Gastrocnemius medialis (tissue), 4 donors: ENCODE results near the gene IFI30. TPM values are rescaled to one million over a fixed set of nuclear protein-coding genes. Genes with fewer than 3 reads are reported as not detected.

Experiments
- ATAC-seq, 2 donors: fragments of 150-250 bp; one replicate each; pipeline ENCODE4 v1.9.1; 2016
- DNase-seq, 2 donors: peaks; one replicate each; pipeline ENCODE4 v3.0.0-alpha.2; 2019
- H3K27ac ChIP-seq, 4 donors: fragments of 200-600 bp; sonication (generic); 1 replicate in 1 of 4; 2 replicates in 3 of 4; pipeline ENCODE4 v1.5.1; 2016 to 2018; ENCODE audit warnings: mild to moderate bottlenecking in 2 of 4, moderate library complexity in 1 of 4
- H3K27me3 ChIP-seq, 3 donors: fragments of 200-600 bp; sonication (generic) in 2 of 3; 1 replicate in 1 of 3; 2 replicates in 2 of 3; pipeline versions ENCODE4 v1.5.1 to v1.6.0; 2016 to 2019; ENCODE audit warnings: mild to moderate bottlenecking in 1 of 3, moderate library complexity in 1 of 3
- H3K36me3 ChIP-seq, 2 donors: fragments of 200-600 bp; sonication (generic) in 1 of 2; one replicate each; pipeline ENCODE4 v1.5.1; 2017 to 2018
- H3K4me1 ChIP-seq, 2 donors: fragments of 200-600 bp; sonication (generic) in 1 of 2; one replicate each; pipeline ENCODE4 v1.5.1; 2016 to 2017; ENCODE audit warnings: mild to moderate bottlenecking in 2 of 2
- H3K4me3 ChIP-seq, 4 donors: fragments of 200-600 bp; sonication (generic) in 3 of 4; 1 replicate in 1 of 4; 2 replicates in 3 of 4; pipeline ENCODE4 v1.5.1; 2016 to 2019; ENCODE audit warnings: mild to moderate bottlenecking in 2 of 4
- H3K9me3 ChIP-seq, 3 donors: fragments of 200-600 bp; sonication (generic) in 2 of 3; 1 replicate in 1 of 3; 2 replicates in 2 of 3; pipeline ENCODE4 v1.5.1; 2016 to 2019
- POLR2A ChIP-seq, 2 donors: fragments of 450-650 bp; IDR thresholded peaks; one replicate each; pipeline ENCODE4 v1.6.1; 2017; ENCODE audit warnings: antibody characterized with exemption in 2 of 2, mild to moderate bottlenecking in 2 of 2, moderate library complexity in 2 of 2
- in situ Hi-C, 4 donors: fragments of 200-750 bp; cut with MboI; loops; one replicate each; pipeline versions ENCODE4 v1.15.0 to v1.8.0; 2017; ENCODE audit warnings: low sequenced_read_pairs in 4 of 4
- intact Hi-C: fragments of 100-400 bp; cut with DNase I; formaldehyde crosslinking; loops from one replicate; pipeline ENCODE4 v1.15.1; 2023; ENCODE audit warnings: low total_unique reads
- total RNA-seq, 4 donors: library from RNA; depleted of rRNA; stranded (reverse); fragments of >200 nt; gene quantifications; one replicate each; pipeline versions ENCODE4 v1.1.0 to v1.2.3, GENCODE V29; 2016
- TF ChIP-seq, protein P1 (sequence below), 5 experiments: fragments of 450-650 bp in 3 of 5; fragments of 200-600 bp in 2 of 5; sonication (generic) in 2 of 5; IDR thresholded peaks in 4 of 5; conservative IDR thresholded peaks in 1 of 5; 1 replicate in 4 of 5; 2 replicates in 1 of 5; pipeline ENCODE4 v1.5.1; 2016 to 2019; ENCODE audit warnings: antibody characterized with exemption in 5 of 5, mild to moderate bottlenecking in 3 of 5, moderate library complexity in 3 of 5

Gene IFI30
- total RNA-seq, 4 donors from 2014 or later: 3.5 to 20.4 (median 14.0) TPM

DNA sequence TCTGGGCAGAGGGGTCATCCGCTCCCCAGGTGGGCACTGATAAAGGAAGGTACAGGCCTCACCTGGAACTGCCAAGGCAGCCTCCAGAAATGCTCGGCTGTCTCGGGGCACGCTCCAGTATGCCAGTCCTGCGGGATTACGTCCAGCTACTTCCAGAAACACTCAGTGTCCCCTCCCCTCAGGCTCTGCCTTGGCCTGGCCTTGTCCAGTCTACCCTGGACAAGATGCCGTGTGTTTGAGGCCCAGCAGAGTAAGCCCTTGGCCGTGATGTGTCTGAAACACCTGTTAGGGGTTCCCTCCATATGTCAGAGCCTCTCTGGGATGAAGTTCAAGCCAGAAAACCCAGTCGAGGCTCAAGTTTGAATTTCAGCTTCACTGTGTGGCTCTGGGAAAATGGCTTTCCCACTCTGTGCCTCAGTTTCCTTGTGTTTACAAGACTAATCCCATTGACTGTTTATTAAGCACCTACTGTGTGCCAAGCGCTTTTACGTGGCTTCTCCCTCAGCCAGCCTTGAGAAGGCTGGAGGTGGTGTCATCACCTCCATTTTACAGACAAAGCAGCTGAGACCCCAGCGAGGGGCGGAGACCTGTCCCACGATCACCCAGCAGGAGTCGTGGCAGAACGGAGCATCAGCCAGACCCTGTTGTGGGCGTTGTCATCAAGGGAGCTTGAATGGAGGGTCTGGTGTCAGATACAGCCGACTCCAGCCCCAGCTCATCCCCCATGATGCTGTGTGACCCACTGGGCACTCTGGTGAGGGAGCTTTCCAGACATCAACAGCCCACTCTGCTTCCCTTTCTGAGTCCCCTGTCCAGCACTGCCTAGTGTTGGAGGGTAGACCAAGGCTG is 22.6 kb upstream of the IFI30 start:
- in situ Hi-C loops: no loop called here
- Histone ChIP-seq H3K4me3 (no peak overlapping the region), H3K27ac (peak overlapping the region in 1 of 4 donors; percentile 100), H3K27me3 (no peaks in the 10 kb centered on the region), H3K4me1 (peaks cover 19 to 28% of the 10 kb centered on the region in 2 donors), H3K9me3 (no peaks in the 10 kb centered on the region), H3K36me3 (no peaks in the 10 kb centered on the region)
- TF ChIP-seq, protein P1, sequence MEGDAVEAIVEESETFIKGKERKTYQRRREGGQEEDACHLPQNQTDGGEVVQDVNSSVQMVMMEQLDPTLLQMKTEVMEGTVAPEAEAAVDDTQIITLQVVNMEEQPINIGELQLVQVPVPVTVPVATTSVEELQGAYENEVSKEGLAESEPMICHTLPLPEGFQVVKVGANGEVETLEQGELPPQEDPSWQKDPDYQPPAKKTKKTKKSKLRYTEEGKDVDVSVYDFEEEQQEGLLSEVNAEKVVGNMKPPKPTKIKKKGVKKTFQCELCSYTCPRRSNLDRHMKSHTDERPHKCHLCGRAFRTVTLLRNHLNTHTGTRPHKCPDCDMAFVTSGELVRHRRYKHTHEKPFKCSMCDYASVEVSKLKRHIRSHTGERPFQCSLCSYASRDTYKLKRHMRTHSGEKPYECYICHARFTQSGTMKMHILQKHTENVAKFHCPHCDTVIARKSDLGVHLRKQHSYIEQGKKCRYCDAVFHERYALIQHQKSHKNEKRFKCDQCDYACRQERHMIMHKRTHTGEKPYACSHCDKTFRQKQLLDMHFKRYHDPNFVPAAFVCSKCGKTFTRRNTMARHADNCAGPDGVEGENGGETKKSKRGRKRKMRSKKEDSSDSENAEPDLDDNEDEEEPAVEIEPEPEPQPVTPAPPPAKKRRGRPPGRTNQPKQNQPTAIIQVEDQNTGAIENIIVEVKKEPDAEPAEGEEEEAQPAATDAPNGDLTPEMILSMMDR (IDR thresholded peaks at IDR 0.05 in 4 of 5, conservative IDR thresholded peaks at IDR 0.05 in 1 of 5): no peak
- no peak for TF ChIP-seq POLR2A (IDR thresholded peaks at IDR 0.05)
- DNase-seq (no peak), ATAC-seq (no peak)
- intact Hi-C loops: loop anchor here (5.0 to 10.0 kb wide), 3 partner anchors 34 to 146 kb away; partner anchors contain the start of gene ARRDC2

DNA sequence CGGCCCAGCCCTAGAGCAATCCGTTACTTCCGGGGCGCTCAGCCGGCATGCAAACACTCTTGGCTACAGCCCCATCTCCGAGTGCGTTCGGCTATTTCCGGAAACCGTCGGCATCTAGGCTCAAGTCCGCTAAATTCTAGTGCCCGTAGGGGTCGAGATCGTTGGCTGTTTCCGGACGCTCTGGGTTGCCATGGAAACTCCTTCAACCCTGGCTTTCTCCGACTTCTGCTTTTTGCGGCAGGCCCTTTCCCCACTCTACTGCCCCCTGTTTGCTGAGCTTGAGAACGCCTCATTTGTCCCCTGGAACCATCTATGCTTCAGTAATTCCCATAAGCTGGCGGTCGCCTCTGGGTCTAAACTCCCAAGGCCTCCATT is 21.2 kb upstream of the IFI30 start:
- in situ Hi-C loops: no loop called here
- Histone ChIP-seq H3K36me3 (no peaks in the 10 kb centered on the region), H3K27ac (peak overlapping the region; percentile 97 to 100 (median 98)), H3K9me3 (no peaks in the 10 kb centered on the region), H3K4me1 (peaks cover 33 to 42% of the 10 kb centered on the region in 2 donors), H3K4me3 (peak overlapping the region; percentile 68 to 86 (median 81)), H3K27me3 (no peaks in the 10 kb centered on the region)
- DNase-seq (peak; percentile 88 to 93), ATAC-seq (peak; percentile 63 to 73)
- intact Hi-C loops: loop anchor here (5.0 to 10.0 kb wide), 3 partner anchors 35 to 148 kb away; partner anchors contain the start of gene ARRDC2
- no peak for TF ChIP-seq POLR2A (IDR thresholded peaks at IDR 0.05)
- TF ChIP-seq, protein P1 (IDR thresholded peaks at IDR 0.05 in 4 of 5, conservative IDR thresholded peaks at IDR 0.05 in 1 of 5): peak; percentile 42 to 70 (median 56)

GRCh38 chr19:18152817-18153555 is 20.6 kb upstream of the IFI30 start, which contains the start of gene PIK3R2:
Gene PIK3R2, plus strand, starts transcription at chr19:18153163. Its CDS starts 2,717 bp downstream, at chr19:18155880.
- H3K36me3 ChIP-seq: no peaks in the 10 kb centered on the region
- no peaks in the 10 kb centered on the region for H3K9me3 ChIP-seq
- intact Hi-C loops: loop anchor here (1.0 to 10.0 kb wide), 5 partner anchors 36 to 148 kb away; partner anchors contain the start of gene ARRDC2
- peak; percentile 84 to 88 for ATAC-seq
- peak; percentile 99 to 100 for DNase-seq
- H3K4me3 ChIP-seq: peak within 1 kb of the TSS; percentile 78 to 97 (median 81)
- peaks cover 34 to 48% of the 10 kb centered on the region in 2 donors for H3K4me1 ChIP-seq
- TF ChIP-seq, protein P1 (IDR thresholded peaks at IDR 0.05 in 4 of 5, conservative IDR thresholded peaks at IDR 0.05 in 1 of 5): no peak
- TF ChIP-seq POLR2A (IDR thresholded peaks at IDR 0.05): peak; percentile 75 to 80
- H3K27ac ChIP-seq: peak within 1 kb of the TSS; percentile 97 to 100 (median 98)
- in situ Hi-C loops: no loop called here
- no peaks in the 10 kb centered on the region for H3K27me3 ChIP-seq

DNA sequence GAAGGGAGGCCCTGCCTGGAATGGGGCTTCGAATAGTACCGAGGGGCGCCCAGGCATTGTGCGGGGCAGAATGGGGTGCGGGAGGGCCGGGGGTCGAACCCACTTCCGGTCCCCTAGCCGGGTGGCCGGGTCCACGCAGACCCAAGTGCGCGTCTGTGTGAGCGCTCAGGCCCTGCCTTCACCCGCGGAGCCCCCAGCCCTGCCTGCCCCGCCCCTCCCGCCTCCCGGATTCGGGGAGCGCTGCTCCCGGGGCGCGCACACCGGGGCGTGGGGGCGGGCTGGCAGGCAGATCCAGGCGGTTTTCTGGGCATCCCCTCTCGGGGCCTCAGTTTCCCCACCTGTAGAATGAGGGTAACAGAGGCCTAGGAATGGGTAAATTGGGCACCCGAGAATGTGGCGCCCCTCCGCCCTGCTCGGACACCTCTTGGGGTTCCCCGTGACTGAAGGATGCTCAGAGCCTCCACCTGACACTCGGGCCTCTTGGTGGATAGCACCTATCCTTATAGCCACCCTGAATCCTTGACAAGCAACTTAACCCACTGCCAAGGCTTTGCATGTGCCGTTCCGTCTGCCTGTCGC is 20.0 kb upstream of the IFI30 start:
- H3K36me3 ChIP-seq: no peaks in the 10 kb centered on the region
- H3K4me1 ChIP-seq: peaks cover 34 to 48% of the 10 kb centered on the region in 2 donors
- no peak for DNase-seq
- ATAC-seq: no peak
- no peaks in the 10 kb centered on the region for H3K27me3 ChIP-seq
- peak overlapping the region; percentile 78 to 97 (median 81) for H3K4me3 ChIP-seq
- intact Hi-C loops: loop anchor here (1.0 to 10.0 kb wide), 5 partner anchors 36 to 149 kb away; partner anchors contain the start of gene ARRDC2
- in situ Hi-C loops: no loop called here
- TF ChIP-seq, protein P1 (IDR thresholded peaks at IDR 0.05 in 4 of 5, conservative IDR thresholded peaks at IDR 0.05 in 1 of 5): no peak
- no peak for TF ChIP-seq POLR2A (IDR thresholded peaks at IDR 0.05)
- H3K9me3 ChIP-seq: no peaks in the 10 kb centered on the region
- H3K27ac ChIP-seq: peak overlapping the region; percentile 97 to 100 (median 98)
